Activated naive CD8-positive, alpha-beta T cell treated with anti-CD3 and anti-CD28 coated beads, Interleukin-2, amount 10 ng/mL, durations not matched to agents 7 days and 5 days (primary cell): ENCODE results near the gene DCC. TPM values are rescaled to one million over a fixed set of nuclear protein-coding genes. Genes with fewer than 3 reads are reported as not detected.

ENCODE experiments used
- ATAC-seq: fragments of 150-1000 bp; cut with Tn5 transposase; one replicate; pipeline ENCODE4 v1.10.0; 2021; ENCODE audit warnings: low read depth, moderate library complexity
- POLR2A ChIA-PET: fragments of 350-600 bp; sonication (Branson Sonifier 250); formaldehyde crosslinking; loops from one replicate; lab custom pipeline; 2021; ENCODE audit warnings: antibody characterized with exemption; lab: Charles Lee
- DNase-seq: peaks from one replicate; pipeline ENCODE4 v3.0.0; 2021
- H3K27ac Mint-ChIP-seq: one replicate; pipeline ENCODE4 v1.8.0; 2022; ENCODE audit warnings: mild to moderate bottlenecking, mixed read lengths
- H3K27me3 Mint-ChIP-seq: one replicate; pipeline ENCODE4 v1.8.0; 2022; ENCODE audit warnings: mild to moderate bottlenecking, moderate library complexity, mixed read lengths
- H3K36me3 Mint-ChIP-seq: one replicate; pipeline ENCODE4 v1.8.0; 2021; ENCODE audit warnings: mild to moderate bottlenecking, mixed read lengths
- H3K4me1 Mint-ChIP-seq: one replicate; pipeline ENCODE4 v1.8.0; 2021; ENCODE audit warnings: mixed read lengths
- H3K4me3 Mint-ChIP-seq: one replicate; pipeline ENCODE4 v1.8.0; 2022; ENCODE audit warnings: mild to moderate bottlenecking, moderate library complexity, mixed read lengths
- H3K9me3 Mint-ChIP-seq: one replicate; pipeline ENCODE4 v1.8.0; 2021; ENCODE audit warnings: mixed read lengths
- total RNA-seq, 2 experiments: library from RNA; stranded (reverse); gene quantifications; one replicate each; pipeline ENCODE4 v1.2.3, GENCODE V29; 2021

DCC gene
- total RNA-seq, 2 experiments from 2014 or later: not detected

DNA sequence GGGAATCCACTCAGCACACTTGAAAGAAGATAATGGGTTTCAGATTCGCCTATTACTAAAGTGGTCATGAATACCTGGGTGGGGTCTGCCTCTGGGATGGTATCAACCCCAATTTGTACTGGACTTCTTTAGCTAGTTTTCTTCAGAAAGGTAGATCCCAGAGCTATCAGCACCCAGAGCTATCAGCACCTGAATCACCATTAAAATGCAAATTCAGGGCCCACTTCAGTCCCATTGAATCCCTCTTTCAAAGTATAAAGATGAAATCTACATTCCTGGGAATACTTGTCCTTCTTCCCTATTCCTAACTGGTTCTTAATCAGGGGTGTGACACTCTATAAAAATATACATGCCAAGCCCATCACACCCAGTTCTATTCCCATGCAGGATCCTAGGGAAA, 914.3 kb downstream of the DCC start:
- POLR2A ChIA-PET: no interaction called here
- DNase-seq: no peak
- Mint-ChIP-seq H3K36me3 (no peaks in the 10 kb centered on the region), H3K4me3 (no peak overlapping the region), H3K27ac (no peak overlapping the region), H3K27me3 (no peaks in the 10 kb centered on the region), H3K9me3 (peaks cover 6% of the 10 kb centered on the region), H3K4me1 (no peaks in the 10 kb centered on the region)
- ATAC-seq: no peak

DNA sequence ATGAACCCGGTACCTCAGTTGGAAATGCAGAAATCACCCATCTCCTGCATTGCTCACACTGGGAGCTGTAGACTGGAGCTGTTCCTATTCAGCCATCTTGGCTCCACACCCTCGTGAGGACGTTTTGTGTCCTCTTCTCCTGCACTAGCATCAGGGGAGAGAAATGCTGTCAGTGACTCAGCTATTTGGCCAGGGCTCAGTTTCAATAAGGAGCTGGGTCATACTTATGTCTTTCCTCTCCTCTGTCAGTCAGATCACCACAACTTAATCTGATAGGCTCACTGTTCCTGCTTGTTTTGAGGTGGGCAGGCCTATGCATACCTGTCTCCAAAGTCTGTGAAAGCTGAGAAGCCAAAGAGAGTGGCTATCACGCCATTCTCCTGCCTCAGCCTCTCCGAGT, 921.2 kb downstream of the DCC start:
- Mint-ChIP-seq H3K36me3 (no peaks in the 10 kb centered on the region), H3K9me3 (peaks cover 9% of the 10 kb centered on the region), H3K27me3 (no peaks in the 10 kb centered on the region), H3K27ac (no peak overlapping the region), H3K4me1 (no peaks in the 10 kb centered on the region), H3K4me3 (no peak overlapping the region)
- POLR2A ChIA-PET: no interaction called here
- no peak for ATAC-seq
- DNase-seq: no peak

DNA sequence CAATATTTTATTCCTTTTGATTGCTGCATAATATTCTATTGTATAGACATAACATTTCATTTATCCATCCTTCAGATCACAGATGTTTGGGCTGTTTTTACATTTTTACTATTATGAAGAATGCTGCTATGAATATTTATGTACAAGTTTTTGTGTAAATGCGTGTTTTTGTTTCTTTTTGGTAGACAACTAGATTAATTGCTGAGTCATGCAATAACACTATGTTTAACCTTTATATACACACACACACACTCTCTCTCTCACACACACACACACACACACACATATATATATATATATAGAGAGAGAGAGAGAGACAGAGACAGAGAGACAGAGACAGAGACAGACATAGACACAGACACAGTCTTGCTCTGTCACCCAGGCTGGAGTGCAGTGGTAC, 926.9 kb downstream of the DCC start:
- H3K27me3 Mint-ChIP-seq: no peaks in the 10 kb centered on the region
- no peak for ATAC-seq
- peaks cover 8% of the 10 kb centered on the region for H3K9me3 Mint-ChIP-seq
- no peak overlapping the region for H3K27ac Mint-ChIP-seq
- DNase-seq: no peak
- no peaks in the 10 kb centered on the region for H3K36me3 Mint-ChIP-seq
- no peak overlapping the region for H3K4me3 Mint-ChIP-seq
- POLR2A ChIA-PET: no interaction called here
- H3K4me1 Mint-ChIP-seq: no peaks in the 10 kb centered on the region

DNA sequence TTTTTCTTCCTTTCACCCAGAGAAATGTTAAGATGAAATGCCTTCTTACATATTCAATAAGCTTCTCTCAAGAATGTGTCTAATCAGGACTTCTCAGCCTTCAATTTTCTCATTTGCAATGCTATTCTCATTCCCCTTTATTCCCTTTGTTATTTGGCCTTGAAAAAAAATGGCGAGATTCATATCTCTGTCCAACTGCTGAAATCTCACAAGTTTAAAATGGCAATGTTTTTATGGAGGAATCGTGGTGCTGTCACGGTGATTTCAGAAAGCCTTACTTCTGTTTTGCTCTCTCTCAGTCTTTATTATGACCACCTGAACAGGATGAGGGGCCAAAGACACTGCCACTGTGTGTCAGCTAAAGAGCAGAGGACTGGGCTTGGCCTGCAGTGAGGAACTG, 928.5 kb downstream of the DCC start:
- Mint-ChIP-seq H3K9me3 (peaks cover 7% of the 10 kb centered on the region), H3K27ac (no peak overlapping the region), H3K36me3 (no peaks in the 10 kb centered on the region), H3K27me3 (no peaks in the 10 kb centered on the region), H3K4me1 (no peaks in the 10 kb centered on the region), H3K4me3 (no peak overlapping the region)
- POLR2A ChIA-PET: no interaction called here
- DNase-seq (no peak), ATAC-seq (no peak)

DNA sequence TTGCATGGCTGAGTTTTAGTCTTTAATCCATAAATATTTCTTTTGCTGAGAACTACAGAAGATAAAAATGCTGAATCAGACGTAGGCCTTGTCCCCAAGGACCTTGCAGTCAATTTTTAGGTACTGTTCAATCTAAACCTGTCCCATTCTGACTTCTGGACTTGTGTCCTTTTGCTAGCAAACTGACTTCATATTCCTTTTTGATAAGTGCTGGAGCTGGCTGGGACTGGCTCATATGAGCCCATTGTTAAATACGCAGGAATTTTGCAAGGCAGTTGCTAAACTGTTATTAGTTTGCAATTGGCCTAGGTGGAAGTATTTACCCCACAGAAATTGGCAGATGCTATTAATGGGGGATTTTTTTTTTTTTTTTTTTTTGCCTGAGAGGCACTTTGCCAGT, 941.4 kb downstream of the DCC start:
- ATAC-seq (no peak), DNase-seq (no peak)
- Mint-ChIP-seq H3K27ac (no peak overlapping the region), H3K4me1 (no peaks in the 10 kb centered on the region), H3K27me3 (no peaks in the 10 kb centered on the region), H3K4me3 (no peak overlapping the region), H3K36me3 (no peaks in the 10 kb centered on the region), H3K9me3 (peaks cover 2% of the 10 kb centered on the region)
- POLR2A ChIA-PET: no interaction called here

DNA sequence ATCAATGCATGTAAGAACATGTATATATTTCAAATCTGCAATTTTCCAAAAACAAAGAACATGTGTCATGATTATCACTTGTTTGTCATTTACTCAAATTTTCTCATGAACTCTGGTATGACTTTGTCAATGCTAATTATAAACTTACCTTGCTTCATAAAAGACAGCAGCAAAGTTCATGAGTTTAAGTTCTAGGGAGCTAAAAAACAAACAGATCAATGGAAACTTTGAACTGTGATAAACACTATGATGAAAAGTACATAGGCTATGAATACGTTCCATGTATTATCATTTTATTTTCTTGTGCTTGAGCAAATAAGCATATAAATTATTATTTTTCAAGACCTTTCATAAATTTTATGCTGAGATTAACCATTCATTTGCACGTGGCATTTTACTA, 943.7 kb downstream of the DCC start:
- Mint-ChIP-seq H3K27ac (no peak overlapping the region), H3K27me3 (no peaks in the 10 kb centered on the region), H3K4me3 (no peak overlapping the region), H3K9me3 (peaks cover 2% of the 10 kb centered on the region), H3K4me1 (no peaks in the 10 kb centered on the region), H3K36me3 (no peaks in the 10 kb centered on the region)
- DNase-seq: no peak
- POLR2A ChIA-PET: no interaction called here
- no peak for ATAC-seq

DNA sequence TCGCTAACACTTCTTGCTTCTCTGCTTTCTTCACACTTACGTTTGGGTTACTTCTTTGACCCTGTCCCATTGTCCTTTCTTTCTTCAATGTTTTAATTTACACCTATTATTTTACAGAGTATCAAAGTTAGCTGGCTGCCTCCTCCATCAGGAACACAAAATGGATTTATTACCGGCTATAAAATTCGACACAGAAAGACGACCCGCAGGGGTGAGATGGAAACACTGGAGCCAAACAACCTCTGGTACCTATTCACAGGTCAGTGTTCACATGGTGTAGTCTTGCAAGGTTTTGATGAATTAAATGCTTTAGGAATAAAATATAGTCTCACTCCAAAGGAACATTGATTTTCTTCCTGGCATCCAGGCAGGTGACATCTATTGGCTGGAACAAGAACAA, 965.5 kb downstream of the DCC start:
- H3K4me1 Mint-ChIP-seq: no peaks in the 10 kb centered on the region
- H3K36me3 Mint-ChIP-seq: no peaks in the 10 kb centered on the region
- POLR2A ChIA-PET: no interaction called here
- H3K4me3 Mint-ChIP-seq: no peak overlapping the region
- H3K27ac Mint-ChIP-seq: no peak overlapping the region
- no peaks in the 10 kb centered on the region for H3K27me3 Mint-ChIP-seq
- no peak for DNase-seq
- no peak for ATAC-seq
- peaks cover 1% of the 10 kb centered on the region for H3K9me3 Mint-ChIP-seq

DNA sequence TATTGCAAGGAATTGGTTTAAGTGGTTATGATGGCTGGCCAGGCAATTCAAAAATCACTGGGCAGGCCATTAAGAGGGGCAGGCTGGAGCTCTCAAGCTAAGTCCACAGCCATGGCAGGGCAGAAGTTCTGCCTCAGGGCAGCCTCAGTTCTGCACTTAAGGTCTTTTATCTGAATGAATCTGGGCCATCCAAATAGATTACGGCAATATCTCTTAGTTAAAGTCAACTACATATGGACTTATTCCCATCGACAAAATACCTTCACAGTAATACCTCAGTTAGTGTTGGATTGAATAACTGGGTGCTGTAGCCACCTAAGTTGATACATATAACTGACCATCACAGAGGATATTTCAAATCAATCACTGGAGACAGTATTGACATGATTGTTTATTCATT, 979.6 kb downstream of the DCC start:
- no peak overlapping the region for H3K4me3 Mint-ChIP-seq
- no peak for DNase-seq
- no peaks in the 10 kb centered on the region for H3K27me3 Mint-ChIP-seq
- no peak overlapping the region for H3K27ac Mint-ChIP-seq
- H3K9me3 Mint-ChIP-seq: peaks cover 12% of the 10 kb centered on the region
- no peak for ATAC-seq
- no peaks in the 10 kb centered on the region for H3K4me1 Mint-ChIP-seq
- H3K36me3 Mint-ChIP-seq: no peaks in the 10 kb centered on the region
- POLR2A ChIA-PET: no interaction called here

DNA sequence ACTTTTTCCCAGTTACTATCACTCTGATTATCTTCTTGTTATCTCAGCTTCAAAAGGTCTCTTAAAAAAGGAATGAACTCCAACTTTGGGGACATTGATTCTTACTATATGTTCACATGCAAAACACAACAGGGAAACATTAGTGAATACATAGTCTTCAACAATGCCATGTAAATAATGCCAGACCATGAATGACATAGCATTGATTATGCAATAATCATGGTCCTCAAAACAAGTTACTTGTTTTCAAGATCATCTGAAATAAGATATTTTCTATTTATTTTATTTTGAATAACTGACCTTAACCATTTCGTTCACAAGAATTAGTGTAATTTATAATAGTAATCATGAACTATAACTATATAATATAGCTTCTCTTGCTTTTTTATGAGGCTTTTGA, 982.2 kb downstream of the DCC start:
- Mint-ChIP-seq H3K4me3 (no peak overlapping the region), H3K4me1 (no peaks in the 10 kb centered on the region), H3K27me3 (no peaks in the 10 kb centered on the region), H3K9me3 (peaks cover 9% of the 10 kb centered on the region), H3K36me3 (no peaks in the 10 kb centered on the region), H3K27ac (no peak overlapping the region)
- ATAC-seq (no peak), DNase-seq (no peak)
- POLR2A ChIA-PET: no interaction called here

DNA sequence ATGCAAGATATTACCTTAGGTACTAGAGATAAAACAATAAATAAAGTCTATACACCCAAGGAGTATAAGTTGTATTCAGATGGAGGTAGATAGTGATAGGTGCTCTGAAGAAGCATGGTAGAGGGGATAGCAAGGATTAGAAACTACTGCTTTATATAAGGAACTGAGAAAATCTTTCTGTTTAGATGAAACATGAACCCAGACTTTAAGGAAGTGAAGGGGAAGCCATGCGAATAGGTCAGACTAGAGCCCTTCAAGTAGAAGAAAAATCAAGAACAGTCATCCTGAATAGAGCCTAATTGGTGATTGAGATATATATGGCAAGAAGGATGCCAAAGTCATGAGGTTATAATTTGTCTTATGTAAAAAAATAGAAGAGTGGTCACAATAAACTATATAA, 984.4 kb downstream of the DCC start:
- H3K9me3 Mint-ChIP-seq: peaks cover 3% of the 10 kb centered on the region
- no peaks in the 10 kb centered on the region for H3K36me3 Mint-ChIP-seq
- H3K27ac Mint-ChIP-seq: no peak overlapping the region
- H3K27me3 Mint-ChIP-seq: no peaks in the 10 kb centered on the region
- H3K4me1 Mint-ChIP-seq: no peaks in the 10 kb centered on the region
- no peak for ATAC-seq
- no peak overlapping the region for H3K4me3 Mint-ChIP-seq
- POLR2A ChIA-PET: no interaction called here
- no peak for DNase-seq

DNA sequence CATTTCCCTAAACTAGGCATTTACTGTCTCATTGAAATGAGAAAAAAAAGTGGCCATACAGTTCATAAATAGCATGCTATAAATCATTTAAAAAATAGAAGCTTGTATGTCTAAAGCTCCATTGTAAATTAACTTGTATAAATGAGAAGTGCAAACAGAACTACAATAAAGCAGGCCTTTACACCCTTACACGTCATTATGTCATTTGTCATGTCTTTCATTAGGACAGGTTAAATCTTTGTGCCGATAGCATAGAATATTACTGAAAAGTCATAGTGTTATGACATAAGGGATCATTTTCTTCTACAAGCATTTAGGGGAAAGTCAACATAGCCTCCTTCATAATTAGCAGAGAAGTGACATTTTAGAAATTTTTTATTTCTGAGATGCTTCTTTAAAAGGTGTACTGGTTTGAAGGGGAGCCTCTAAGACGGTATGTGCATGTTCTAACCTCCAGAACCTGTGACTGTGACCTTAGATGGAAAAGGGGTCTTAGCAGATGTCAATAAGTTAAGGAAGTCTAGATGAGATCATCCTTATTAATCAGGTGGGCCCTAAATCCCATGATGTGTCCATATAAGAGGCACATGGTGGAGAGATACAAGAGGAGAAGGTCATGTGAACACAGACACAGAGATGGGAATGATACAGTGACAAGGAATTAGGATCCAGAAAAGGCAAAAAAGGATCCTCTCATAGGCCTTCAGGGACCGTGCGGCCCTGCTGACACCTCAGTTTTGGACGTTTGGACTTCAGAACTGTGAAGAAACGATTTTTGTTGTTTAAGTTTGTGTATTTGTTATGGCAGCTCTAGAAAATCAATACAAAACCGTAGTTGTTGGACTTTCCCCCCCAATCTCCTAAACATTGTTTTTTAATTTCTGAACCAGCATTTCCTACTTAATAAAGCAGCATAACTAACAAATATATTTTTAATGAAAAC, 1020.8 kb downstream of the DCC start:
- no peaks in the 10 kb centered on the region for H3K4me1 Mint-ChIP-seq
- no peak for ATAC-seq
- no peaks in the 10 kb centered on the region for H3K27me3 Mint-ChIP-seq
- no peak overlapping the region for H3K27ac Mint-ChIP-seq
- no peak overlapping the region for H3K4me3 Mint-ChIP-seq
- H3K9me3 Mint-ChIP-seq: no peaks in the 10 kb centered on the region
- DNase-seq: no peak
- POLR2A ChIA-PET: no interaction called here
- no peaks in the 10 kb centered on the region for H3K36me3 Mint-ChIP-seq

DNA sequence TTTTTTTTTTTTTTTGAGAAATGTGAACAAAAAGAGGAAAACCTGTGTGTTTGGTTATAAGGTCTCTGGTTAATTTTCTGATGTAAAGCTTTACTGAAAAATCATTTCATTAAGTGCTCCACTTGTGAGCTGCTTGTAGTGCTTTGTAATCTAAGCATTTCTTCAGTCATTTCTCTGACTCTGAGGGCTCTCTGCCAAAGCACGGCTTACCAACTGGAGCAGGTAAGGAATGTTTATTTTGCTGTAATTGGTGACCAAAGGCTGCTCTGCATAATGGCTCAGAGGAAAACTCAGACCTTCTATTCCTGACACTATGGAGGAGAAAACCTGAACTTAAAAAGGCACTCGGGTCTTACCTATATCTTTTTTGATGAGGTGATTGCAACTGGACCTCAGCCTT, 1035.6 kb downstream of the DCC start:
- Mint-ChIP-seq H3K36me3 (no peaks in the 10 kb centered on the region), H3K4me3 (no peak overlapping the region), H3K9me3 (no peaks in the 10 kb centered on the region), H3K4me1 (no peaks in the 10 kb centered on the region), H3K27me3 (no peaks in the 10 kb centered on the region), H3K27ac (no peak overlapping the region)
- no peak for DNase-seq
- ATAC-seq: no peak
- POLR2A ChIA-PET: no interaction called here

DNA sequence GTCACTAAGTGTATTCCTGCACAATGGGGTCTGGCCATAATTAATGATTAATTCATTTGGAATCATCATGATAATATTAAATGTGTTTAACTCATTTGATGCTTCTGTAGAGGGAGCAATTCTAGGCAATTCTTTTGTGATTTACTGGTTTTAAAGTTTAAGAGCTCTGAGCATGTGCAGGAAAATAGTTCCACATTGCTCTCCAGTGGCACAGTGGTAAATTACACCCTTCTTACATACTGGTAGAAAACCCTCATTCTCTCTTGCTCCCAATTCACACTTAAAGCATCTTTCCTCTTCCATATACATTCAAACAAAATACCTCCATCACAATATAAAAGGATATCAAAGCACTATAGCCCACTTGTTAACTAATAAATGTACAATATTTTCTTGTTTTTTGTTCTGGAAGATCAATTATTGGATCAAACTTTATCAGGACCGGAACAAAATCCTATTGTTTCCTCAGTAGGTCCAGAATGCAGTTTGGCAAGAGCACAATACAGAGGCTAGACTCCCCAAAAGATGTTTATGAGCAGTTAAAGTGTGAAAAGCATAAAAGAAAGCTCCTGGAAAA, 1040.2 kb downstream of the DCC start:
- no peak overlapping the region for H3K4me3 Mint-ChIP-seq
- POLR2A ChIA-PET: no interaction called here
- no peak for DNase-seq
- no peaks in the 10 kb centered on the region for H3K4me1 Mint-ChIP-seq
- ATAC-seq: no peak
- H3K36me3 Mint-ChIP-seq: no peaks in the 10 kb centered on the region
- no peaks in the 10 kb centered on the region for H3K27me3 Mint-ChIP-seq
- no peaks in the 10 kb centered on the region for H3K9me3 Mint-ChIP-seq
- H3K27ac Mint-ChIP-seq: no peak overlapping the region

DNA sequence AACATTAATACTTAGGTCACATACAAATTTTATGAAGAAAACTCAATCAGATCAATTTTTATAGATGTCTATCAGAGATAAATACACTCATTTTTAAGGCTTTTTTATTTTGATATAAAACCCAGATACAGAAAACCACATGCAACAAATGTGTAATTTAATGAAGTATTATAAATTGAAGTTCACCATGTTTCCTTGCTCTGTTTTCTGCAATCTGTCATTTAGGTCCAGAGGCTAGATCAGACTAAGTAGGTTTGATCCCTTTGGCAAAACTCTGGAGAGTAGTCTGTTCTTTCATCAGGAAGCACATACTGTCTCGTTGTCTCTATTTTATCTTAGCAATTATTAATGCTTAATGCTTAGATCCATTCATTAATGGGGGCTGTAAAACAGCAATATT, 1042.9 kb downstream of the DCC start:
- POLR2A ChIA-PET: no interaction called here
- no peaks in the 10 kb centered on the region for H3K27me3 Mint-ChIP-seq

More for the DNA sequence above, 1042.9 kb downstream of the DCC start:
- no peak for ATAC-seq
- DNase-seq: no peak
- H3K27ac Mint-ChIP-seq: no peak overlapping the region
- H3K4me3 Mint-ChIP-seq: no peak overlapping the region
- H3K9me3 Mint-ChIP-seq: no peaks in the 10 kb centered on the region
- H3K4me1 Mint-ChIP-seq: no peaks in the 10 kb centered on the region
- H3K36me3 Mint-ChIP-seq: no peaks in the 10 kb centered on the region
